Kasumi-1 (cell line): ENCODE measurements around the gene RGS12.
A peak's percentile ranks its signal among the peaks of the same experiment; 100 is the strongest.
"Not testable (repeated sequence)": the region's sequence is repeated elsewhere in the genome, so short reads cannot be mapped to it uniquely, and the experiment has no call there.

ENCODE experiments used
- DNase-seq, 2 experiments: peaks; one replicate each; lab custom pipeline; 2025; lab: John Stamatoyannopoulos, UW

Gene RGS12

DNA sequence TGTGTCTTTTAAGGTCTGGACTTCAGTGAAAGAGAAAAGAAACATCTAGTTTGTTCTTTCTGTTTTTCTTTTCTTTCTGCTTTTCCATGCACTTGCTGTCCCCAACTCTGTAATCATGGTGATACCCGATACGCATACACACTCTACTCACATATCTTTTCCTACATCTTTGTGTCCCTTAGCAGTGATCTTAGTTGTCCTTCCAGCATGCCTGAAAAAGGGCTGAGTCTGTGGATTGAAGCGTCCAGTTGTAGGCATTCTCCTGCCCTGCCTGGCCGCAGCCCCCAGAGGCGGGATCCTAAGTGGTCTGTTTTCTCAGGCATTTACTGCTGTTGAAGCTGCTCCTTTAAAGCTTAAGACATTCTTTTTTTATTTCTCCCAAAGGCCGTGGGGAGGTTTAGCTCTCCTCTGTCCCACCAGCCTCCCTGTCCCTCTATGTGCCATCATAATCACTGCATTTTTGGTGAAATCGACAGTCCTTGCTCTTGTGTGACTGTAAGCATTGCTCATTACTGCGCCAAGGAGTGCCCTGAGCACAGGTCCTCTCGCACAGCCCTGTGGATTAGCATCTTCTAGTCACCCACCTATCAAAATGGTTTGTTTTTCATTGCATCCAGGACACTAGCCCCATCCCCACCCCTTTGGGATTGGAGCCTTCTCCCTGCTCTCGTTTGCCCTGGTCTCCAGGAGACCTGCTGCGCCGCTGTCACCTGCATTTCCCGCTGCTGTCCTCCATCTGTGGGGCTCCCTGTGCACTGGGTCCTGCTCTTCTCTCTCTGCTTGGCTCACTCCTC, 4.4 kb downstream of the RGS12 start:
- no peak for DNase-seq

- no peak for DNase-seq
These were observed 6.5 kb downstream of the RGS12 start for GRCh38 chr4:3299122-3299975.

- DNase-seq: no peak
These were observed 7.3 kb downstream of the RGS12 start for GRCh38 chr4:3299976-3300671.

DNA sequence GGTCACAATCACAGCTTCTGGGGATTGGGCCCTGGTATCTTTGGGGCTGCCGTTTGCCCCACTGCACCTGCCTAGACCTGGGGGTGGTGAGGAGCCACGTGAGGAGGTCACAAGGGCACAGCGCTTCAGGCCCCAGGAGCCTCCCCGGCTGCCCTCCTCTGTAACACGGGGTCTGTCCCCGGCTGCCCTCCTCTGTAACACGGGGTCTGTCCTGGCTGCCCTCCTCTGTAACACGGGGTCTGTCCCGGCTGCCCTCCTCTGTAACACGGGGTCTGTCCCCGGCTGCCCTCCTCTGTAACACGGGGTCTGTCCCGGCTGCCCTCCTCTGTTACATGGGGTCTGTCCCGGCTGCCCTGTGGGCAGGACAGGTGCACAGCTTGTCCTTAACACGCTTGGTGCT, 8.1 kb downstream of the RGS12 start:
- not testable (repeated sequence) for DNase-seq

GRCh38 chr4:3301450-3302172, 8.8 kb downstream of the RGS12 start:
- peak in 1 of 2 experiments; percentile 17 for DNase-seq

GRCh38 chr4:3302173-3302785, 9.5 kb downstream of the RGS12 start:
- peak; percentile 47 to 56 for DNase-seq

GRCh38 chr4:3302786-3303564, 10.2 kb downstream of the RGS12 start:
- DNase-seq: peak; percentile 27 to 35

GRCh38 chr4:3303565-3303824, 10.7 kb downstream of the RGS12 start:
- DNase-seq: peak; percentile 35 to 48

- no peak for DNase-seq
These were observed 11.3 kb downstream of the RGS12 start for GRCh38 chr4:3303923-3304710.

DNA sequence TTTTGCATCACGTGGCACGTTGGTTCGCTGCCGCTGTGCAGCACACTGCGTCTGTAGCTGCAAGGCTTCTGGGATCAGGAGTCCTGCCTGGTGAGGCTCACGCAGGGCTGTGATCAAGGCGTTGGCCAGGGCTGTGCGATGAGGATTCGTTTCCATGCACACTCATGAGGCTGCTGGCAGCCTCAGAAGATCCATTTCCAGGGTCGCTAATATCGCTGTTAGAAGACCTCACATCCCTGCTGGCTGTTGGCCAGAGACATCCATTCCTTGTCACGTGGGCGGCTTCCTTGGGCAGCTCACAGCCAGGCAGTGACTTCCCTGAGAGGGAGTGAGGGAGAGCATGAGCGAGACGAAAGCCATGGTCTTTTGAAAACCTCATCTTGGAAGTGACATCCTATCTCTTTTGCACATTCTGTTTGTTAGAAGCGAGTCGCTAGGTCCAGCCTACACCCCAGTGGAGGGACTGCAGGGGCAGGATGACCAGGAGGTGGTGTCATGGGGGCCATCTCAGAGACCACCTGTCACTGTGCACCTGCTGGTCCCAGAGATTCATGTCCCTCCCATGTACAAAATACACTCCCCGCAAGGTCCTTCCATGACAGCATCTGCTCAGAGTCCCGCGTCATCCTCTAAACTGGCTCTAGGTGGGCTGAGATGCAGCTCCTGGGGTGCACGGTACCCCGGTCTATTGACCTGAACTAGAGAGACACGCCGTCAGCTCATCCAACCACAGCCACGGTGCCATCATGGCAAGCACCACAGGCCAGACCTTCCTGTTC, 12.2 kb downstream of the RGS12 start:
- DNase-seq: no peak

GRCh38 chr4:3305610-3306371, 13.0 kb downstream of the RGS12 start:
- DNase-seq: peak; percentile 77 to 80

- peak; percentile 65 to 70 for DNase-seq
These were observed 13.6 kb downstream of the RGS12 start for GRCh38 chr4:3306450-3306849.

DNA sequence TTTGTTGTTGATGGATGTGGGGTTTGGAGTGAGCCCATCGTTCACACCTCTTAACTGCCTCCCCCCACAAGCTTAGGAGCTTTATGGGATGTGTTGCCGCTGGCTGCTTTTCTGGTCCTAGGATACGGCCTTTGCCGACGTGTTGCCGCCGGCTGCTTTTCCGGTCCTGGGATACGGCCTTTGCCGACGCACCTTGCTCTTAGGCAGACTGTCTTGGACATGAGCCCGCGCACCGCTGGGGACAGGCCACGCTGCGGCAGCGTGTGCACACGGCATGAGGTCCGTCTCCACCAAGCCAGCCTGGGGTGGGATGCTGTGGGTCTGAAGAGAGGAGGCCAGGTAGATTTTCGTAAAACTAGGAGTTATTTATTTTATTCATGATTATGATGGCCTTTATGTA, 14.2 kb downstream of the RGS12 start:
- no peak for DNase-seq

DNA sequence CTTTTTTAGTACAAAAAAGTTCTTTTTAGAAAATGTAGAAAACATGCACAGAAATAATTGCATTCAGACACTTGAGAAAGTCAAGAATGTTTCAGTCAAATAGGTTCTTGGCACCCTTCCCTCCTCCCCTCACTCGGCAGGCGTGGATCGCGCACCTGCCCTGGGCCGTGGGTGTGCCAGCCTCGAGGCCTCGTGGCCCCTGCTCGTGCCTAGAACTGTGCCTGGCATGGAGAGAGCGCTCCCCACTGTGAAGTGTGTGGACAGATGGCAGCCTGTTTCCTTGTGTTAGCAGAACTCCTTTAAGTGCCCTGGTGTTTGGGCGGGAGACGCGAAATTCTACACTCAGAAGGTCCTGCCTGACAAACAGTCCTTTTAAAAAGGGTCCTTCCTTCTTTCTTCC, 14.7 kb downstream of the RGS12 start:
- DNase-seq: no peak

GRCh38 chr4:3307891-3308575, 15.2 kb downstream of the RGS12 start:
- DNase-seq: no peak

- no peak for DNase-seq
These were observed 15.9 kb downstream of the RGS12 start for GRCh38 chr4:3308691-3309090.

GRCh38 chr4:3310301-3311094, 17.7 kb downstream of the RGS12 start:
- DNase-seq: no peak
